Measurements from ENCODE around the gene C9. TPM values are rescaled to one million over a fixed set of nuclear protein-coding genes. Genes with fewer than 3 reads are reported as not detected.
"Not testable (repeated sequence)": the region's sequence is repeated elsewhere in the genome, so short reads cannot be mapped to it uniquely, and the experiment has no call there.

Gene C9
- polyA plus RNA-seq, 1 donor (not counting 4 experiments of a cell fraction or from before 2014, with no cell fraction given): 0.04 TPM

- Histone ChIP-seq H3K4me2 (ENCODE audit: control insufficient read depth, extremely low read depth, insufficient read depth, low read depth, low read length) (no peak overlapping the region), H3K9ac (ENCODE audit: control insufficient read depth, extremely low read depth, insufficient read depth, low read length) (no peak overlapping the region), H3K79me2 (ENCODE audit: control insufficient read depth, insufficient read depth, low read length) (no peaks in the 10 kb centered on the region), H3K9me3 (ENCODE audit: control insufficient read depth, low read depth, low read length) (no peaks in the 10 kb centered on the region), H3K27ac (ENCODE audit: control insufficient read depth, insufficient read depth, low read length) (no peak overlapping the region), H4K20me1 (ENCODE audit: control insufficient read depth, extremely low read depth, insufficient read depth, low read length) (no peaks in the 10 kb centered on the region), H3K27me3 (ENCODE audit: control insufficient read depth, extremely low read depth, insufficient read depth, low read length) (no peaks in the 10 kb centered on the region), H3K9me1 (ENCODE audit: control insufficient read depth, extremely low read depth, insufficient read depth, low read length) (no peaks in the 10 kb centered on the region), H3K4me1 (ENCODE audit: control insufficient read depth, extremely low read depth, insufficient read depth, low read length) (no peaks in the 10 kb centered on the region), H2AFZ (ENCODE audit: control insufficient read depth, low read length) (no peak overlapping the region), H3K4me3 (ENCODE audit: control insufficient read depth in 2 of 3, extremely low read depth in 1 of 3, insufficient read depth in 2 of 3, low read depth in 1 of 3, low read length in 3 of 3) (no peak overlapping the region), H3K36me3 (ENCODE audit: control insufficient read depth in 2 of 2, extremely low read depth in 1 of 2, insufficient read depth in 2 of 2, low read length in 2 of 2) (no peaks in the 10 kb centered on the region)
- FAIRE-seq: no peak
- no peak for TF ChIP-seq CTCF (optimal IDR thresholded peaks at IDR 0.05 in 1 of 3, IDR thresholded peaks at IDR 0.05 in 1 of 3, conservative IDR thresholded peaks at IDR 0.05 in 1 of 3; ENCODE audit: extremely low read depth in 1 of 3, insufficient read depth in 2 of 3, low read length in 3 of 3)
- TF ChIP-seq EZH2 (IDR thresholded peaks at IDR 0.05; ENCODE audit: low read length): no peak
- dilution Hi-C loops (cut with MboI; ENCODE audit: extremely low pct_ligation_motif_present, low sequenced_read_pairs): no loop called here
- DNase-seq (ENCODE audit: low read depth, low spot score): no peak
Observed at GRCh38 chr5:39340506-39340905, 23.8 kb downstream of the C9 start.

- H3K27ac ChIP-seq (ENCODE audit: control insufficient read depth, insufficient read depth, low read length): no peak overlapping the region
- H3K4me1 ChIP-seq (ENCODE audit: control insufficient read depth, extremely low read depth, insufficient read depth, low read length): no peaks in the 10 kb centered on the region
- no peaks in the 10 kb centered on the region for H3K9me1 ChIP-seq (ENCODE audit: control insufficient read depth, extremely low read depth, insufficient read depth, low read length)
- no peaks in the 10 kb centered on the region for H3K36me3 ChIP-seq (ENCODE audit: control insufficient read depth in 2 of 2, extremely low read depth in 1 of 2, insufficient read depth in 2 of 2, low read length in 2 of 2)
- no peak overlapping the region for H3K9ac ChIP-seq (ENCODE audit: control insufficient read depth, extremely low read depth, insufficient read depth, low read length)
- H3K4me2 ChIP-seq (ENCODE audit: control insufficient read depth, extremely low read depth, insufficient read depth, low read depth, low read length): no peak overlapping the region
- no peaks in the 10 kb centered on the region for H3K79me2 ChIP-seq (ENCODE audit: control insufficient read depth, insufficient read depth, low read length)
- no peak overlapping the region for H2AFZ ChIP-seq (ENCODE audit: control insufficient read depth, low read length)
- DNase-seq (ENCODE audit: low read depth, low spot score) (no peak), FAIRE-seq (no peak)
- dilution Hi-C loops (cut with MboI; ENCODE audit: extremely low pct_ligation_motif_present, low sequenced_read_pairs): no loop called here
- H3K27me3 ChIP-seq (ENCODE audit: control insufficient read depth, extremely low read depth, insufficient read depth, low read length): no peaks in the 10 kb centered on the region
- H4K20me1 ChIP-seq (ENCODE audit: control insufficient read depth, extremely low read depth, insufficient read depth, low read length): no peaks in the 10 kb centered on the region
- H3K9me3 ChIP-seq (ENCODE audit: control insufficient read depth, low read depth, low read length): no peaks in the 10 kb centered on the region
- H3K4me3 ChIP-seq (ENCODE audit: control insufficient read depth in 2 of 3, extremely low read depth in 1 of 3, insufficient read depth in 2 of 3, low read depth in 1 of 3, low read length in 3 of 3): no peak overlapping the region
- TF ChIP-seq EZH2 (IDR thresholded peaks at IDR 0.05; ENCODE audit: low read length) (no peak), CTCF (optimal IDR thresholded peaks at IDR 0.05 in 1 of 3, IDR thresholded peaks at IDR 0.05 in 1 of 3, conservative IDR thresholded peaks at IDR 0.05 in 1 of 3; ENCODE audit: extremely low read depth in 1 of 3, insufficient read depth in 2 of 3, low read length in 3 of 3) (no peak)
Observed at GRCh38 chr5:39337252-39337915, 26.9 kb downstream of the C9 start.

DNA sequence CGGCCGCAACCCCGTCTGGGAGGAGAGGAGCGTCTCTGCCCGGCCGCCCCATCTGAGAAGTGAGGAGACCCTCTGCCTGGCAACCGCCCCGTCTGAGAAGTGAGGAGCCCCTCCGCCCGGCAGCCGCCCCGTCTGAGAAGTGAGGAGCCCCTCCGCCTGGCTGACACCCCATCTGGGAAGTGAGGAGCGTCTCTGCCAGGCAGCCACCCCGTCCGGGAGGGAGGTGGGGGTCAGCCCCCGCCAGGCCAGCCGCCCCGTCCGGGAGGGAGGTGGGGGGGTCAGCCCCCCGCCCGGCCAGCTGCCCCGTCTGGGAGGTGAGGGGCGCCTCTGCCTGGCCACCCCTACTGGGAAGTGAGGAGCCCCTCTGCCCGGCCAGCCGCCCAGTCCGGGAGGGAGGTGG, 30.0 kb downstream of the C9 start:
- dilution Hi-C loops (cut with MboI; ENCODE audit: extremely low pct_ligation_motif_present, low sequenced_read_pairs); H3K9ac ChIP-seq (ENCODE audit: control insufficient read depth, extremely low read depth, insufficient read depth, low read length); H3K4me3 ChIP-seq (ENCODE audit: control insufficient read depth in 2 of 3, extremely low read depth in 1 of 3, insufficient read depth in 2 of 3, low read depth in 1 of 3, low read length in 3 of 3); H3K27me3 ChIP-seq (ENCODE audit: control insufficient read depth, extremely low read depth, insufficient read depth, low read length); FAIRE-seq; H3K27ac ChIP-seq (ENCODE audit: control insufficient read depth, insufficient read depth, low read length); H3K9me1 ChIP-seq (ENCODE audit: control insufficient read depth, extremely low read depth, insufficient read depth, low read length); H3K79me2 ChIP-seq (ENCODE audit: control insufficient read depth, insufficient read depth, low read length); DNase-seq (ENCODE audit: low read depth, low spot score); H3K4me1 ChIP-seq (ENCODE audit: control insufficient read depth, extremely low read depth, insufficient read depth, low read length); H3K9me3 ChIP-seq (ENCODE audit: control insufficient read depth, low read depth, low read length); H4K20me1 ChIP-seq (ENCODE audit: control insufficient read depth, extremely low read depth, insufficient read depth, low read length); H3K36me3 ChIP-seq (ENCODE audit: control insufficient read depth in 2 of 2, extremely low read depth in 1 of 2, insufficient read depth in 2 of 2, low read length in 2 of 2); H2AFZ ChIP-seq (ENCODE audit: control insufficient read depth, low read length); H3K4me2 ChIP-seq (ENCODE audit: control insufficient read depth, extremely low read depth, insufficient read depth, low read depth, low read length): not testable (repeated sequence)
